Prostate gland (tissue), 2 donors: ENCODE measurements around the gene NREP.

ENCODE experiments used
- POLR2A ChIP-seq: fragments of 450-650 bp; IDR thresholded peaks from one replicate; pipeline ENCODE4 v1.6.1; 2016; ENCODE audit warnings: antibody characterized with exemption, mild to moderate bottlenecking
- TF ChIP-seq, protein P1 (sequence below), 4 experiments: fragments of 200-600 bp in 2 of 4; fragments of 450-650 bp in 2 of 4; sonication (generic) in 2 of 4; IDR thresholded peaks; 1 replicate in 3 of 4; 2 replicates in 1 of 4; pipeline ENCODE4 v1.5.1; 2016 to 2019; ENCODE audit warnings: antibody characterized with exemption in 4 of 4, mild to moderate bottlenecking in 2 of 4, moderate library complexity in 2 of 4

GRCh38 chr5:111706345-111706744, 50.6 kb downstream of the NREP start:
- no peak for TF ChIP-seq POLR2A
- TF ChIP-seq, protein P1, sequence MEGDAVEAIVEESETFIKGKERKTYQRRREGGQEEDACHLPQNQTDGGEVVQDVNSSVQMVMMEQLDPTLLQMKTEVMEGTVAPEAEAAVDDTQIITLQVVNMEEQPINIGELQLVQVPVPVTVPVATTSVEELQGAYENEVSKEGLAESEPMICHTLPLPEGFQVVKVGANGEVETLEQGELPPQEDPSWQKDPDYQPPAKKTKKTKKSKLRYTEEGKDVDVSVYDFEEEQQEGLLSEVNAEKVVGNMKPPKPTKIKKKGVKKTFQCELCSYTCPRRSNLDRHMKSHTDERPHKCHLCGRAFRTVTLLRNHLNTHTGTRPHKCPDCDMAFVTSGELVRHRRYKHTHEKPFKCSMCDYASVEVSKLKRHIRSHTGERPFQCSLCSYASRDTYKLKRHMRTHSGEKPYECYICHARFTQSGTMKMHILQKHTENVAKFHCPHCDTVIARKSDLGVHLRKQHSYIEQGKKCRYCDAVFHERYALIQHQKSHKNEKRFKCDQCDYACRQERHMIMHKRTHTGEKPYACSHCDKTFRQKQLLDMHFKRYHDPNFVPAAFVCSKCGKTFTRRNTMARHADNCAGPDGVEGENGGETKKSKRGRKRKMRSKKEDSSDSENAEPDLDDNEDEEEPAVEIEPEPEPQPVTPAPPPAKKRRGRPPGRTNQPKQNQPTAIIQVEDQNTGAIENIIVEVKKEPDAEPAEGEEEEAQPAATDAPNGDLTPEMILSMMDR (IDR thresholded peaks at IDR 0.05): no peak
